ENCODE data around the gene LONRF3. TPM values are rescaled to one million over a fixed set of nuclear protein-coding genes. Genes with fewer than 3 reads are reported as not detected.

Gene LONRF3
- total and polyA plus RNA-seq, 2 of the 8 experiments (the other 6 are each of a cell fraction or from before 2014, with no cell fraction given): 0.11 TPM; not detected in 1

DNA sequence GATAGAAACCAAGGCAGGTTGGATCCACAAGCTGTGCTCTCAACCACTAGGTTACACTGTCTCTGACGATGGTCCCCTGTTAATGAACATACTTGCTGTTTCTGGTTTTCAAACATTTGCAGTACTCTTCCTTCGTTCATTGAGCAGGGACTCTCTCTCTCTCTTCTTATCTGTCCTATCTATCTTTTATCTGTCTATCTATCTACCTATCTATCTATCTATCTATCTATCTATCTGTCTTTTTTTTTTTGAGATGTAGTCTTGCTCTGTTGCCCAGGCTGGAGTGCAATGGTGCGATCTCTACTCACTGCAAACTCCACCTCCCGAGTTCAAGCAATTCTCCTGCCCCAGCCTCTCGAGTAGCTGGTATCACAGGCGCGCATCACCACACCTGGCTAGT lies 89.0 kb downstream of the LONRF3 start:
- Histone ChIP-seq H3K36me3 (ENCODE audit: control insufficient read depth in 2 of 4, insufficient read depth in 4 of 4, low read length in 3 of 4) (no peaks in the 10 kb centered on the region), H4K20me1 (replicated peaks in 1 of 2; ENCODE audit: control insufficient read depth in 1 of 2, insufficient read depth in 2 of 2, low read length in 2 of 2) (no peaks in the 10 kb centered on the region), H2BK20ac (ENCODE audit: low read length) (no peak overlapping the region), H2AK5ac (ENCODE audit: low read depth, low read length) (no peak overlapping the region), H3K79me1 (ENCODE audit: low read depth, low read length) (no peaks in the 10 kb centered on the region), H3K23ac (ENCODE audit: insufficient read length) (no peak overlapping the region), H3K18ac (ENCODE audit: extremely low read depth, low read length) (no peak overlapping the region), H3K79me2 (ENCODE audit: control insufficient read depth in 1 of 2, insufficient read depth in 2 of 2, low read length in 2 of 2) (no peaks in the 10 kb centered on the region), H3K9me3 (ENCODE audit: insufficient read depth in 2 of 2, low read depth in 1 of 2, low read length in 1 of 2) (no peaks in the 10 kb centered on the region), H3K4ac (replicated peaks; ENCODE audit: insufficient read length, low read depth, low read length) (no peak overlapping the region), H4K8ac (ENCODE audit: extremely low read depth, insufficient read depth, low read length) (no peak overlapping the region), H2BK12ac (ENCODE audit: low read depth, low read length) (no peak overlapping the region), H3K27me3 (replicated peaks in 1 of 4; ENCODE audit: control insufficient read depth in 3 of 4, extremely low read depth in 1 of 4, insufficient read depth in 3 of 4, low read length in 3 of 4) (no peaks in the 10 kb centered on the region), H3K4me3 (ENCODE audit: extremely low read depth in 1 of 4, insufficient read depth in 2 of 4, low read depth in 3 of 4, low read length in 4 of 4) (no peak overlapping the region), H3K4me2 (ENCODE audit: insufficient read depth in 1 of 2, low read depth in 2 of 2, low read length in 2 of 2) (no peak overlapping the region), H4K5ac (ENCODE audit: insufficient read length, low read depth, low read length) (no peak overlapping the region), H2BK15ac (ENCODE audit: low read length) (no peak overlapping the region), H4K91ac (replicated peaks; ENCODE audit: insufficient read length, low read length) (no peak overlapping the region), H3K9ac (replicated peaks in 1 of 4; ENCODE audit: extremely low read depth in 1 of 4, low read depth in 3 of 4, low read length in 3 of 4) (no peak overlapping the region), H3K4me1 (replicated peaks in 1 of 4; ENCODE audit: control insufficient read depth in 3 of 4, insufficient read depth in 4 of 4, low read length in 3 of 4) (peaks cover 0 to 3% (median 0%) of the 10 kb centered on the region in 4 experiments; a peak in 2 of 7 replicates), H2AFZ (ENCODE audit: low read length) (no peak overlapping the region), H3K14ac (ENCODE audit: insufficient read length) (no peak overlapping the region), H3K23me2 (ENCODE audit: low read depth, low read length) (no peaks in the 10 kb centered on the region), H2BK120ac (replicated peaks; ENCODE audit: low read depth, low read length) (no peak overlapping the region), H3K56ac (replicated peaks; ENCODE audit: insufficient read length, low read depth, low read length) (no peak overlapping the region), H2BK5ac (ENCODE audit: low read depth, low read length) (no peak overlapping the region), H3K27ac (ENCODE audit: low read depth, low read length) (no peak overlapping the region)
- POLR2A ChIA-PET (ENCODE audit: partially characterized antibody): no interaction called here
- no peak for TF ChIP-seq SAP30 (IDR thresholded peaks at IDR 0.05; ENCODE audit: insufficient read depth, insufficient replicate concordance, low read length)
- no peak for TF ChIP-seq GABPA (IDR thresholded peaks at IDR 0.05; ENCODE audit: borderline replicate concordance, insufficient read depth, low read length)
- no peak for TF ChIP-seq SUZ12 (IDR thresholded peaks at IDR 0.05; ENCODE audit: low read length)
- TF ChIP-seq POU5F1 (IDR thresholded peaks at IDR 0.05; ENCODE audit: low read depth, low read length): no peak
- TF ChIP-seq YY1 (IDR thresholded peaks at IDR 0.05; ENCODE audit: low read depth, low read length): no peak
- no peak for TF ChIP-seq SIN3A (conservative IDR thresholded peaks at IDR 0.05 in 1 of 2, IDR thresholded peaks at IDR 0.05 in 1 of 2; ENCODE audit: low read depth in 1 of 2, low read length in 2 of 2)
- CTCF ChIA-PET (ENCODE audit: partially characterized antibody): interaction anchor here (0.5 to 1.2 kb wide), 3 partner anchors 210 to 357 kb away, joined by 3 to 4 read pairs (median 4); no protein-coding TSS in a partner anchor
- FAIRE-seq (no peak), DNase-seq (ENCODE audit: low read depth in 1 of 2, low spot score in 2 of 2) (no peak)
- WGBS, 2 experiments (ENCODE audit: extremely low coverage in 1 of 2, insufficient coverage in 1 of 2, insufficient read length in 1 of 2, insufficient replicate concordance in 2 of 2, low coverage in 1 of 2, low lambda C conversion rate in 2 of 2, missing lambda C conversion rate in 1 of 2): 98% methylated on average over 6 of the region's 7 CpGs; no CpG with 5 or more reads in 1 of the 2 experiments
